Mucosa of rectum (tissue), 2 donors: ENCODE results near the gene GALM.
"Not testable (repeated sequence)": the region's sequence is repeated elsewhere in the genome, so short reads cannot be mapped to it uniquely, and the experiment has no call there.

Experiments used
- H3K27ac ChIP-seq, 2 donors: one replicate each; pipeline ENCODE4 v1.7.0; 2013; ENCODE audit warnings: inconsistent platforms in 2 of 2, low read depth in 2 of 2, low read length in 2 of 2
- H3K27me3 ChIP-seq, 2 donors: one replicate each; pipeline ENCODE4 v1.7.0; 2013; ENCODE audit warnings: low read length in 2 of 2; ENCODE audit not compliant: control insufficient read depth in 2 of 2, insufficient read depth in 2 of 2
- H3K36me3 ChIP-seq, 2 donors: one replicate each; pipeline ENCODE4 v1.7.0; 2013; ENCODE audit warnings: low read length in 2 of 2; ENCODE audit not compliant: control insufficient read depth in 2 of 2, insufficient read depth in 2 of 2
- H3K4me1 ChIP-seq, 2 donors: one replicate each; pipeline ENCODE4 v1.7.0; 2013; ENCODE audit warnings: low read length in 2 of 2, mild to moderate bottlenecking in 1 of 2; ENCODE audit not compliant: control insufficient read depth in 2 of 2, insufficient read depth in 2 of 2
- H3K4me3 ChIP-seq, 2 donors: one replicate each; pipeline ENCODE4 v1.7.0; 2013; ENCODE audit warnings: low read length in 2 of 2
- H3K9ac ChIP-seq, 2 donors: one replicate each; pipeline ENCODE4 v1.7.0; 2013; ENCODE audit warnings: low read length in 2 of 2, low read depth in 1 of 2, mild to moderate bottlenecking in 1 of 2
- H3K9me3 ChIP-seq, 2 donors: one replicate each; pipeline ENCODE4 v1.7.0; 2013; ENCODE audit warnings: low read length in 2 of 2; ENCODE audit not compliant: control insufficient read depth in 2 of 2
- donor health status: healthy.
- donor health status: Normal muscosa, but diverticular disease.

The GALM gene

DNA sequence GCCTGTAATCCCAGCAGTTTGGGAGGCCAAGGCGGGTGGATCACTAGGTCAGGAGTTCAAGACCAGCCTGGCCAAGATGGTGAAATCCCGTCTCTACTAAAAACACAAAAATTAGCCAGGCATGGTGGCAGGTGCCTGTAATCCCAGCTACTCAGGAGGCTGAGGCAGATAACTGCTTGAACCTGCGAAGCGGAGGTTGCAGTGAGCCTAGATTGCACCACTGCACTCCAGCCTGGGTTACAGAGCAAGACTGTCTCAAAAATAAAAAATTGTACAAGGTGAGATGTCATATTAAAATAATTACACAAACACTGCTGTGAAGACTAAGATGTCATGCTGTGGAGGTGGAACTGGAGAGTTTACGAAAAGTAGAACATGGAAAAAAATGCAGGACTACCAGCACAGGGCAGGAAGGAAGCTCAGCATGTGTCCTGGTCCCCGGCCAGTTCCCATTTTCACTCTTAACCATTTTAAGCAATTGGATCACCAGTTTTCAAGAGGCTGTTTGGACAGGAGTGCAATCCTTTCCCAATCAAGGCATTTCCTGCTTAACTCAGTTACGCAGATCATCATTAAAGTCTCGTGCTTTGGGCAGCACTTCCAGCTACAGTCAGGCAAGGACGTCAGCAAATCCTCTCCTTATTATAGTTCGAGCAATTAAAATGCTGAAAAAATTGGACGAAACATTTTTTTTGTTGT, 71.2 kb downstream of the GALM start:
- peak overlapping the region; percentile 35 to 62 for H3K27ac ChIP-seq
- H3K9me3 ChIP-seq, H3K9ac ChIP-seq, H3K4me3 ChIP-seq, H3K27me3 ChIP-seq: not testable (repeated sequence)
- H3K4me1 ChIP-seq, result peaks cover 5 to 19% of the 10 kb centered on the region in 2 donors
- peaks cover 15 to 20% of the 10 kb centered on the region in 2 donors for H3K36me3 ChIP-seq

DNA sequence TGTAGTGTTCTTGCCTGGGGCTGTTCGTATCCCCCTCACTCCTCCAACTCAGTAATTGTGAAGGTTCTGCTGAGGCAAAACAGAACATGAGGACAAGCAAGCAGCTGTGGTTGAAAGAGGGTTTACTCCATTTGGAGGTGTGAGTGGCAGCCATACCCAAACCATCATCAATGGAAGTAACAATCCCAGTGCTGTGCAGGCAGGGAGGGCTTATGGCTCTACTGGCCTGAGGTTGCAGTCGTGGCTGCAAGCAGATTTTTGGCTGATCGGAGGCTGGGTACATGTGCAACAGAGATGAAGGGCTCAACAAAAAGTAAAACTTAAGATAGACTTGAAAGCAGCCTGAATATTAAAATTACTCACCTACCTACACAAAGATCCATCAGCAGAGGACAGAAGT, 72.0 kb downstream of the GALM start:
- H3K9ac ChIP-seq, result no peak overlapping the region
- H3K27ac ChIP-seq, result peak overlapping the region; percentile 35 to 62
- H3K9me3 ChIP-seq, result no peaks in the 10 kb centered on the region
- H3K27me3 ChIP-seq, result no peaks in the 10 kb centered on the region
- H3K4me3 ChIP-seq, result no peak overlapping the region
- H3K36me3 ChIP-seq, result peaks cover 14 to 18% of the 10 kb centered on the region in 2 donors
- H3K4me1 ChIP-seq, result peaks cover 5 to 23% of the 10 kb centered on the region in 2 donors

DNA sequence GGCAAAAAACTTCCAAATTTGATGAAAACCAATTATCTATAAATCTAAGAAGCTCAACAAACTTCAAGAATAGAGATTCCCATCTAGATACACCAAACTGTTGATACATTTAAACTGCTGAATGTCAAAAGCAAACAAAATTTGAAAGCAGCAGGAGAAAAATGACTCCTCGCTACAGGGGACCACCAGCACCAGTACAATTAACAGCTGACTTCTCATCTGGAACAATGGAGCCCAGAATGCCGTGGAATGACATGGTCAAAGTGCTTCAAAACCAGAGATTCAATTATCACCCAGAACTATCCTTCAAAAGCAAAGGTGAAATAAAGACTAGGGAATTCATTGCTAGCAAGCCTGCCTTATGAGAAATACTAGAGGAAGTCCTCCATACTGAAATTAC, 73.6 kb downstream of the GALM start:
- Histone ChIP-seq H3K36me3 (peaks cover 20 to 24% of the 10 kb centered on the region in 2 donors), H3K9me3 (no peaks in the 10 kb centered on the region), H3K9ac (no peak overlapping the region), H3K4me3 (no peak overlapping the region), H3K27ac (no peak overlapping the region), H3K4me1 (peaks cover 5 to 30% of the 10 kb centered on the region in 2 donors), H3K27me3 (no peaks in the 10 kb centered on the region)

DNA sequence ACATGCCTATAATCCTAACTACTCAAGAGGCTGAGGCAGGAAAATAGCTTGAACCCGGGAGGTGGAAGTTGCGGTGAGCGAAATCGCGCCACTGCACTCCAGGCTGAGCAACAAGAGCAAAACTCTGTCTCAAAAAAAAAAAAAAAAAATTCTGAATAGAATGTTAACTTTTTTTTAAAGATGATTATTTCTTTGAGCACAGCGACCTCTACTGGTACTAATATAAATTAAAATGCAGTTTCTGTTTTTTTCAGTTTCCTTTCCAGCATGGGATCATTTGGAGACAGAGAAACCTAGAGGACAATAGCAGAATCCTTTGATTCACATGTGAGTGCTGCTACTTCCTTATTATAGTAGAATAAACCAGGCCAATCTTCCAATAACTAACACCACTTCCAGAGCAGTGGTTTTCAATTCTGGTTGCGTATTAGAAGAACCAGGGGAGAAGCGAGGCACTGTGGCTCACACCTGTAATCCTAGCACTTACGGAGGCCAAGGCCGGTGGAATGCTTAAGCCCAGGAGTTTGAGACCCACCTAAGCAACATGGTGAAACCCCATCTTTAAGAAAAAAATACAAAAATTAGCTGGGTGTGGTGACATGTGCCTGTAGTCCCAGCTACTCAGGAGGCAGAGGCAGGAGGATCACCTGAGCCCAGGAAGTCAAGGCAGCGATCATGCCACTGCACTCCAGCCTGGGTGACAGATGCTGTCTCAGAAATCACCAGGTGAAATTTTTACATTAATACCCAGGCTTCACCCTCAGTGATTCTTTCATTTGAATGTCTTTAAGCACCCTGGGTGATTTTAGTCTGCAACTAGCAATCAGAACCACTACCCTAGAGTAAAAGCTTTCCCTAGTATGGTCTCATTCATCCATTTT, 75.2 kb downstream of the GALM start:
- peak overlapping the region in 1 of 2 donors; percentile 34 for H3K4me3 ChIP-seq
- H3K27ac ChIP-seq, result peak overlapping the region; percentile 30 to 64
- no peaks in the 10 kb centered on the region for H3K9me3 ChIP-seq
- H3K4me1 ChIP-seq, result peaks cover 5 to 25% of the 10 kb centered on the region in 2 donors
- H3K9ac ChIP-seq, result peak overlapping the region; percentile 9 to 28
- peaks cover 32 to 38% of the 10 kb centered on the region in 2 donors for H3K36me3 ChIP-seq
- H3K27me3 ChIP-seq, result no peaks in the 10 kb centered on the region

- Histone ChIP-seq H3K36me3 (peaks cover 47 to 52% of the 10 kb centered on the region in 2 donors), H3K4me3 (no peak overlapping the region)
Observed at GRCh38 chr2:38742797-38743559, 77.1 kb downstream of the GALM start.

GRCh38 chr2:38743672-38744398, 77.9 kb downstream of the GALM start:
- Histone ChIP-seq H3K9me3 (no peaks in the 10 kb centered on the region), H3K27me3 (no peaks in the 10 kb centered on the region), H3K27ac (no peak overlapping the region), H3K36me3 (peaks cover 54 to 58% of the 10 kb centered on the region in 2 donors), H3K4me3 (no peak overlapping the region), H3K4me1 (peaks cover 21 to 41% of the 10 kb centered on the region in 2 donors), H3K9ac (no peak overlapping the region)

More at GRCh38 chr2:38742797-38743559, 77.1 kb downstream of the GALM start:
- Histone ChIP-seq H3K27me3 (no peaks in the 10 kb centered on the region), H3K9ac (no peak overlapping the region), H3K27ac (no peak overlapping the region), H3K4me1 (peaks cover 15 to 34% of the 10 kb centered on the region in 2 donors), H3K9me3 (no peaks in the 10 kb centered on the region)

DNA sequence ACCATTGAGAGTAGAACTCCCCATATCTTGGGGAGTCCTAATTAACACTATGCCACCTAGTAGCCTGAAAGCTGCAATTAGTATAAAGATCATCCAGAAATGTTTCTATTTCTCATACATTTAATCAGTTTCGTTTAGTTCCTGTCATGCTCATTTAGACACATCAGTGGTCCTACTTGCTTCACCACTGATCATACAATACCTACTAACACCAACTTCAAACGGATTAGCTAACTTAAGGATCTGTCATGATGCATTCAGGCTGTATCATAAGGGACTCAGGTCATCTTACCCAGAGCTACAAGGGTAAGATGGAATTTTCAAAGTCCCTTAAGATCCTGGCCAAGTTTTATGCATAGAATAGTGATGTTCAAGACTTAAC, 78.5 kb downstream of the GALM start:
- Histone ChIP-seq H3K27ac (no peak overlapping the region), H3K27me3 (no peaks in the 10 kb centered on the region), H3K9ac (no peak overlapping the region), H3K9me3 (no peaks in the 10 kb centered on the region), H3K4me1 (peaks cover 26 to 46% of the 10 kb centered on the region in 2 donors), H3K4me3 (no peak overlapping the region), H3K36me3 (peaks cover 60 to 62% of the 10 kb centered on the region in 2 donors)

- no peaks in the 10 kb centered on the region for H3K27me3 ChIP-seq
- no peak overlapping the region for H3K4me3 ChIP-seq
- H3K27ac ChIP-seq, result no peak overlapping the region
- H3K9ac ChIP-seq, result no peak overlapping the region
- H3K9me3 ChIP-seq, result no peaks in the 10 kb centered on the region
- peaks cover 61 to 62% of the 10 kb centered on the region in 2 donors for H3K36me3 ChIP-seq
- peaks cover 26 to 53% of the 10 kb centered on the region in 2 donors for H3K4me1 ChIP-seq
Observed at GRCh38 chr2:38745267-38745666, 79.4 kb downstream of the GALM start.

- H3K36me3 ChIP-seq, result peaks cover 61 to 62% of the 10 kb centered on the region in 2 donors
Observed at GRCh38 chr2:38747007-38747424, 81.1 kb downstream of the GALM start.

More at GRCh38 chr2:38747007-38747424, 81.1 kb downstream of the GALM start:
- no peaks in the 10 kb centered on the region for H3K9me3 ChIP-seq
- no peak overlapping the region for H3K27ac ChIP-seq
- H3K4me3 ChIP-seq, result no peak overlapping the region
- H3K9ac ChIP-seq, result no peak overlapping the region
- H3K27me3 ChIP-seq, result no peaks in the 10 kb centered on the region
- peaks cover 25 to 50% of the 10 kb centered on the region in 2 donors for H3K4me1 ChIP-seq
